Measurements from ENCODE around the gene TAGLN. TPM values are rescaled to one million over a fixed set of nuclear protein-coding genes. Genes with fewer than 3 reads are reported as not detected.

Gene TAGLN
- total RNA-seq: 6.3 TPM

DNA sequence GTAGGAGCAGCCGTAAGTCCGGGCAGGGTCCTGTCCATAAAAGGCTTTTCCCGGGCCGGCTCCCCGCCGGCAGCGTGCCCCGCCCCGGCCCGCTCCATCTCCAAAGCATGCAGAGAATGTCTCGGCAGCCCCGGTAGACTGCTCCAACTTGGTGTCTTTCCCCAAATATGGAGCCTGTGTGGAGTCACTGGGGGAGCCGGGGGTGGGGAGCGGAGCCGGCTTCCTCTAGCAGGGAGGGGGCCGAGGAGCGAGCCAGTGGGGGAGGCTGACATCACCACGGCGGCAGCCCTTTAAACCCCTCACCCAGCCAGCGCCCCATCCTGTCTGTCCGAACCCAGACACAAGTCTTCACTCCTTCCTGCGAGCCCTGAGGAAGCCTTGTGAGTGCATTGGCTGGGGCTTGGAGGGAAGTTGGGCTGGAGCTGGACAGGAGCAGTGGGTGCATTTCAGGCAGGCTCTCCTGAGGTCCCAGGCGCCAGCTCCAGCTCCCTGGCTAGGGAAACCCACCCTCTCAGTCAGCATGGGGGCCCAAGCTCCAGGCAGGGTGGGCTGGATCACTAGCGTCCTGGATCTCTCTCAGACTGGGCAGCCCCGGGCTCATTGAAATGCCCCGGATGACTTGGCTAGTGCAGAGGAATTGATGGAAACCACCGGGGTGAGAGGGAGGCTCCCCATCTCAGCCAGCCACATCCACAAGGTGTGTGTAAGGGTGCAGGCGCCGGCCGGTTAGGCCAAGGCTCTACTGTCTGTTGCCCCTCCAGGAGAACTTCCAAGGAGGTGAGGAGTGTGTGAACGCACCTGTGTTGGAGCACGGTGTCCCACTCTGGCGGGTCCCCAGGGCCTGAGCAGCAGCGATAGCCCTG lies at the start of gene TAGLN:
TAGLN (plus strand) TSS at position 318 of the 863 bp plus-strand sequence. CDS start 3,644 bp downstream, outside the sequence.

DNA sequence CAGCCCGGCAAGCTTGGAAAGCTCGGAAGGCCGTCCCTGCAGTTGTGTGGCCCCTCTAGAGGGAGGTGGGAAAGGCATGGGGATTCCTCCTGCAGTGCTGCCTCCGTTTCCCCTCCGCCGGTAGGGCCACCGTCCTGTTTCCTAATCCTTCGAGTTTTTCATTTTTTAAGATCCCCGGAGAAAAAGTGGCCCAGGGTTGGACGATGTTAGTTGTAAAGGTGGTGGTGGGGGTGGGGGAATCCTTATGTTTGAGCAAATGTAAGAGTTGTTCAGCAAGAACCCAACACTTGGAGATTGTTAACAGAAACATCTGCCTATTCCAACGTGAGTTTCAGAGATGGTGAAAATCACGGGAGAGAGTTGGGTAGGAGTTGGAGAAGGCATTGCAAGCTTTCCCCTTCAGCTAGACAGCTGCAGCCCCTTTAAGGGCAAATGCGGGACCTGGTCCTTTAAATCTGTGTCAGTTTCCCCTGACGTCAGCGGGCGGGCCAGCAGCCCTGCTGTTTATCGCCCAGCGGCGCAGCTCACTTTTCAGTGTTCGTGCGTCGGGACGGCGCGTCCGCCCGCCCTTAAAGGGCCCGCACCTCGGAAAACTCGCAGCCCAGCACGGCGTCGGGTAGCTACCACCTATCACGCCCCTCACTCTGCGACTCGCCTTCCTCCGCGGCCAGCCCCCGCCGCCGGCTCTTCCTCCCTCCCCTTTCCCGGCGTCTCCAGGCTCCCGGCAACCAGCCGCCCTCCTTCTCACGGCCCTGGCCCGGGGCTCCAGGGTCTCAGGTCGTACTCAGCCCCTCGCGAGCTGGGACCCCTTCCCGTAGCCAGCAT lies 20.7 kb upstream of the TAGLN start, which contains the start of gene SIDT2:
SIDT2 (plus strand) TSS at position 534 of the 825 bp plus-strand sequence. CDS start 521 bp downstream, outside the sequence.

DNA sequence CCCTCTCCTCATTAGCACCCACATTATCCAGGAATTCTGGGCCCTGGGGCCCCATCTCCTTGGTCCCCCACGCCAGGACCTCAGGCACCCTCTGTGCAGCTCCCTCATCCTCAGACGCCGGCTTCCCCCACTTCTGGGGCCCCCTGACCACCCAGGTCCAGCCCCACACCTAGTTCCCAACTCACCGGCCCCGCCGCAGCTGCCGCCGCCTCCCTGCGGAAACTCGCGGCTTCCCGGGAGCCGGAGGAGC lies 32.6 kb downstream of the TAGLN start, which contains the start of gene PCSK7:
PCSK7 (minus strand) TSS at position 232 of the 250 bp plus-strand sequence. CDS start 2,229 bp downstream, outside the sequence.

DNA sequence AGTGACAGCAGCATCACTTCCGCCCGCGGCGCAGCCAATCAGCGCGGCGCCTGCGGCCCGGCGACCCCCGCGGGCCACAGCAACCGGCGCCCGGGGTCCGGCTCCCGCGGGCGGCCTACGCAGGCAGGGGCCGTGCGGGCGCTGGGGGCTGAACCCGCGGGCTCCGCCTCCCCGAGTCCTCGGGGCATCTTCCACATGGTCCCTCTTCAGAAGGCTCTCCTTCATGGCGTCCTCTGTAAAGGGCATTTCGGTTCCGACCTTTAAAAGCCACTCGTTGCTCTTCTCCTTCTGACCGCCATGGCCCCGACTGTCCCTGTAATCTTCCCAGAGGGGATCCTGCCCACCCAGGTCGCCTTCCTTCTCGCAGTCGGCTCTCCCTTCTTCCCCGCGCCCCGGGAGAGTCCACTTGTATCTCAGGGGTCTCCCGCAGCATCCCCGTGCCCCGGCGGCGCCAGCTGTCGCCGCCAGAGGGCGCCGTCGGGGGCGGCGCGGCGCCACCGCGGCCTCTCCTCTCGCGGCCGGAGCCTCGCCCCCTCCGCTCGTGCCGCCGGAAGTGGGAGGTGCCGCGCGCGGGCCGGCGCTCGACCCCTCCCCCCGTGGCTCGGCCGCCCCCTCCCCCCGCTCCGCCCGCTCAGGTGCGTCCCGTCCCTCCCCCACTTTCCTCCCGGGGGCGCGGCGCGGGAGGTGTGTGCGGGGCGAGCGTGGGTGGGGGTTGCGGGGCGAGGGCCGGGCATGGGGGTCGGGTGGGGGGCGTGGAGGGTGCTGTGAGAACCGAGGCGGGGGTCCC lies 33.1 kb downstream of the TAGLN start, which contains the start of gene RNF214:
RNF214 (plus strand) TSS at position 580 of the 787 bp plus-strand sequence. CDS start 1,602 bp downstream, outside the sequence.

Other genes starting within 250 kb of the TAGLN start
- gene SIK3, start 100.9 kb upstream of the TAGLN start, total RNA-seq: 57.3 TPM
- gene PAFAH1B2, start 55.1 kb upstream of the TAGLN start, total RNA-seq: 156 TPM
- gene SIDT2, start 20.6 kb upstream of the TAGLN start, total RNA-seq: 19.7 TPM
- gene PCSK7, start 32.7 kb downstream of the TAGLN start, total RNA-seq: 48.5 TPM
- gene RNF214, start 33.3 kb downstream of the TAGLN start, total RNA-seq: 37.9 TPM
- 13.8 TPM for gene BACE1-AS, start 92.0 kb downstream of the TAGLN start, total RNA-seq
- gene BACE1, start 116.9 kb downstream of the TAGLN start, total RNA-seq: 39.1 TPM
- gene CEP164, start 128.5 kb downstream of the TAGLN start, total RNA-seq: 47.3 TPM

All from parietal lobe (tissue), 1 donor.